Thyroid gland (tissue), 4 donors: ENCODE data around the gene DLG2.

ENCODE experiments used
- CTCF ChIP-seq, 6 experiments: fragments of 200-600 bp in 3 of 6; fragments of 450-650 bp in 3 of 6; sonication (generic) in 3 of 6; IDR thresholded peaks; one replicate each; pipeline ENCODE4 v1.5.1; 2016 to 2019; ENCODE audit warnings: antibody characterized with exemption in 6 of 6, mild to moderate bottlenecking in 2 of 6, inconsistent platforms in 1 of 6, moderate library complexity in 1 of 6
- POLR2A ChIP-seq, 2 donors: fragments of 450-650 bp; IDR thresholded peaks; one replicate each; pipeline ENCODE4 v1.6.1; 2017; ENCODE audit warnings: antibody characterized with exemption in 2 of 2, mild to moderate bottlenecking in 2 of 2, moderate library complexity in 1 of 2

GRCh38 chr11:84144531-84144930, 1482.6 kb downstream of the DLG2 start:
- TF ChIP-seq CTCF (IDR thresholded peaks at IDR 0.05) (no peak), POLR2A (IDR thresholded peaks at IDR 0.05) (no peak)
